Thyroid gland (tissue), 4 donors: ENCODE results near the gene WDFY2.

Source experiments
- POLR2A ChIP-seq, 2 donors: fragments of 450-650 bp; IDR thresholded peaks; one replicate each; pipeline ENCODE4 v1.6.1; 2017; ENCODE audit warnings: antibody characterized with exemption in 2 of 2, mild to moderate bottlenecking in 2 of 2, moderate library complexity in 1 of 2
- TF ChIP-seq, protein P1 (sequence below), 6 experiments: fragments of 200-600 bp in 3 of 6; fragments of 450-650 bp in 3 of 6; sonication (generic) in 3 of 6; IDR thresholded peaks; one replicate each; pipeline ENCODE4 v1.5.1; 2016 to 2019; ENCODE audit warnings: antibody characterized with exemption in 6 of 6, mild to moderate bottlenecking in 2 of 6, inconsistent platforms in 1 of 6, moderate library complexity in 1 of 6

DNA sequence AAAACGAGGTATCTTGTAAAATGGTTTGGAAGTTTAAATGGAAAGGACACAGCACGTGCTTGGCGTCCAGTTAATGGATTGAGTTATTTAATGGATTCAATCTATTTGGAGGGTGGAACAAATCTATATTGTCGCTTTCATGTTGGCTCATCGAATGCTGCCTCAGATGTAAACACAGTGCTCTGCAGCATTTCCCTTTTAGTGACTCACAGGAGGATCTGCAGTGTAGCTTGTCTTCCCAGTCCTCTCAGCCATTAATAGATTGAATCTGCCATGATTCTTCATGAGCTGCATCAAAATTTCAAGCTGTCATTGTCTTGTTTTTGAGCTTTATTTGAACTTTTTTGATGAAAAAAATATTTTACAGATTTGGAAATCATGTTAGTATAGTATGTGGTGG, 175.0 kb downstream of the WDFY2 start:
- TF ChIP-seq, protein P1, sequence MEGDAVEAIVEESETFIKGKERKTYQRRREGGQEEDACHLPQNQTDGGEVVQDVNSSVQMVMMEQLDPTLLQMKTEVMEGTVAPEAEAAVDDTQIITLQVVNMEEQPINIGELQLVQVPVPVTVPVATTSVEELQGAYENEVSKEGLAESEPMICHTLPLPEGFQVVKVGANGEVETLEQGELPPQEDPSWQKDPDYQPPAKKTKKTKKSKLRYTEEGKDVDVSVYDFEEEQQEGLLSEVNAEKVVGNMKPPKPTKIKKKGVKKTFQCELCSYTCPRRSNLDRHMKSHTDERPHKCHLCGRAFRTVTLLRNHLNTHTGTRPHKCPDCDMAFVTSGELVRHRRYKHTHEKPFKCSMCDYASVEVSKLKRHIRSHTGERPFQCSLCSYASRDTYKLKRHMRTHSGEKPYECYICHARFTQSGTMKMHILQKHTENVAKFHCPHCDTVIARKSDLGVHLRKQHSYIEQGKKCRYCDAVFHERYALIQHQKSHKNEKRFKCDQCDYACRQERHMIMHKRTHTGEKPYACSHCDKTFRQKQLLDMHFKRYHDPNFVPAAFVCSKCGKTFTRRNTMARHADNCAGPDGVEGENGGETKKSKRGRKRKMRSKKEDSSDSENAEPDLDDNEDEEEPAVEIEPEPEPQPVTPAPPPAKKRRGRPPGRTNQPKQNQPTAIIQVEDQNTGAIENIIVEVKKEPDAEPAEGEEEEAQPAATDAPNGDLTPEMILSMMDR (IDR thresholded peaks at IDR 0.05), result no peak
- TF ChIP-seq POLR2A (IDR thresholded peaks at IDR 0.05), result no peak
